GM12878 (cell line): ENCODE measurements around the gene SCN8A. TPM values are rescaled to one million over a fixed set of nuclear protein-coding genes. Genes with fewer than 3 reads are reported as not detected.

Experiments used
- ATAC-seq: fragments of 200-7000 bp; cut with Tn5 transposase; 3 replicates; pipeline ENCODE4 v1.9.1; 2020; ENCODE audit warnings: mild to moderate bottlenecking, moderate library complexity
- BruUV-seq: library from RNA; stranded (reverse); fragments of 400-500 nt; replicated peaks from 2 replicates; lab custom pipeline; 2021; lab: Mats Ljungman, UMichigan
- CTCF ChIA-PET: fragments of 300-600 bp; sonication (Branson Sonifier 250); formaldehyde crosslinking; extraction: SDS; loops from one replicate; lab custom pipeline; 2021; ENCODE audit warnings: inconsistent platforms; lab: Yijun Ruan, JAX
- POLR2A ChIA-PET: fragments of 350-600 bp; formaldehyde crosslinking; extraction: SDS; loops from one replicate; lab custom pipeline; 2021; ENCODE audit warnings: inconsistent platforms; lab: Charles Lee
- RAD21 ChIA-PET: fragments of 300-600 bp; sonication (Branson Sonifier 250); formaldehyde crosslinking; loops from one replicate; lab custom pipeline; 2023; ENCODE audit warnings: antibody characterized with exemption; ENCODE audit not compliant: unreplicated experiment; lab: Charles Lee
- SMC1A ChIA-PET: fragments of 300-600 bp; sonication (Branson Sonifier 250); formaldehyde crosslinking; loops from one replicate; lab custom pipeline; 2023; ENCODE audit not compliant: unreplicated experiment, uncharacterized antibody; lab: Charles Lee
- DNase-seq: peaks from one replicate; pipeline ENCODE4 v3.0.0-alpha.2; 2011; ENCODE audit warnings: low read depth, low spot score
- FAIRE-seq: peaks from 3 replicates; lab custom pipeline; 2011; peaks lifted over from hg19 to GRCh38; lab: Jason Lieb, UNC
- H2AFZ ChIP-seq: 2 replicates; pipeline ENCODE4 v1.6.0; 2011; ENCODE audit warnings: low read depth, low read length, control low read depth; ENCODE audit not compliant: control insufficient read depth
- H3K27ac ChIP-seq: 2 replicates; pipeline ENCODE4 v1.5.1; 2011; ENCODE audit warnings: control low read depth; ENCODE audit not compliant: control insufficient read depth, insufficient read depth
- H3K27me3 ChIP-seq, 2 experiments: replicated peaks in 1 of 2; 2 replicates each; pipeline versions ENCODE4 v1.6.0 to v1.6.1; 2011; ENCODE audit warnings: low read length in 1 of 2; ENCODE audit not compliant: control insufficient read depth in 2 of 2, insufficient read depth in 2 of 2
- H3K36me3 ChIP-seq, 2 experiments: 2 replicates each; pipeline ENCODE4 v1.5.1; 2011; ENCODE audit warnings: low read length in 1 of 2; ENCODE audit not compliant: control insufficient read depth in 2 of 2, insufficient read depth in 2 of 2
- H3K4me1 ChIP-seq: 2 replicates; pipeline ENCODE4 v1.6.1; 2011; ENCODE audit warnings: mild to moderate bottlenecking, low read length, moderate library complexity, mixed read lengths; ENCODE audit not compliant: control insufficient read depth, insufficient read depth
- H3K4me2 ChIP-seq: 2 replicates; pipeline ENCODE4 v1.6.0; 2011; ENCODE audit warnings: control low read depth; ENCODE audit not compliant: control insufficient read depth, insufficient read depth
- H3K4me3 ChIP-seq: fragments of 200-600 bp; sonication (generic); 2 replicates; pipeline ENCODE4 v1.5.1; 2016
- H3K79me2 ChIP-seq: 2 replicates; pipeline ENCODE4 v1.6.0; 2011; ENCODE audit warnings: low read length; ENCODE audit not compliant: control insufficient read depth, insufficient read depth
- H3K9ac ChIP-seq: 2 replicates; pipeline ENCODE4 v1.8.0; 2011; ENCODE audit warnings: low read length, control low read depth, mixed read lengths; ENCODE audit not compliant: control insufficient read depth, insufficient read depth
- H3K9me3 ChIP-seq: replicated peaks from 3 replicates; pipeline ENCODE4 v1.5.1; 2011; ENCODE audit warnings: mild to moderate bottlenecking, low read length; ENCODE audit not compliant: control insufficient read depth, insufficient read depth
- H4K20me1 ChIP-seq: 2 replicates; pipeline ENCODE4 v1.6.0; 2011; ENCODE audit not compliant: control insufficient read depth, insufficient read depth
- BACH1 ChIP-seq: fragments of 450-650 bp; IDR thresholded peaks from 2 replicates; pipeline ENCODE4 v1.6.1; 2017; ENCODE audit warnings: mild to moderate bottlenecking, borderline replicate concordance
- BRCA1 ChIP-seq: IDR thresholded peaks from 2 replicates; pipeline ENCODE4 v1.6.1; 2011; ENCODE audit warnings: low read depth, low read length, improper control_type of control experiment
- CBFB ChIP-seq: IDR thresholded peaks from 2 replicates; pipeline ENCODE4 v1.6.1; 2016; ENCODE audit warnings: antibody characterized with exemption, low read depth
- CHD2 ChIP-seq: IDR thresholded peaks from 2 replicates; pipeline ENCODE4 v1.6.1; 2011; ENCODE audit warnings: low read depth, low read length, improper control_type of control experiment, borderline replicate concordance
- DPF2 ChIP-seq: fragments of 450-650 bp; IDR thresholded peaks from 2 replicates; pipeline ENCODE4 v1.6.1; 2017; ENCODE audit warnings: mild to moderate bottlenecking
- EED ChIP-seq: sonication (generic); IDR thresholded peaks from 2 replicates; pipeline ENCODE4 v1.6.1; 2016; ENCODE audit warnings: antibody characterized with exemption, low read depth
- IRF4 ChIP-seq: IDR thresholded peaks from 2 replicates; pipeline ENCODE4 v1.6.1; 2011; ENCODE audit warnings: low read depth, low read length
- LARP7 ChIP-seq: fragments of 450-650 bp; IDR thresholded peaks from 2 replicates; pipeline ENCODE4 v1.6.1; 2017; ENCODE audit warnings: mild to moderate bottlenecking
- NRF1 ChIP-seq: conservative IDR thresholded peaks from 2 replicates; pipeline ENCODE4 v1.6.1; 2011; ENCODE audit warnings: mild to moderate bottlenecking, low read depth, low read length, improper control_type of control experiment
- RBBP5 ChIP-seq: fragments of 200-600 bp; sonication (generic); conservative IDR thresholded peaks from 2 replicates; pipeline ENCODE4 v1.6.1; 2016
- SREBF2 ChIP-seq: IDR thresholded peaks from 2 replicates; pipeline ENCODE4 v1.6.1; 2012; ENCODE audit warnings: mild to moderate bottlenecking, low read length
- ZNF384 ChIP-seq: IDR thresholded peaks from 2 replicates; pipeline ENCODE4 v1.6.1; 2012; ENCODE audit warnings: low read depth, mild to moderate bottlenecking, low read length, improper control_type of control experiment, borderline replicate concordance
- WGBS: methylation state at CpG from one replicate; pipeline ENCODE4 v1.1.6; 2016; ENCODE audit warnings: low lambda C conversion rate; ENCODE audit not compliant: insufficient replicate concordance, insufficient coverage; ENCODE audit errors: missing lambda C conversion rate; 5-methylcytosine and 5-hydroxymethylcytosine counted together
- in situ Hi-C: fragments of 300-500 bp; cut with MboI; formaldehyde crosslinking; loops from 9 replicates; pipeline ENCODE4 v1.14.3; 2018; ENCODE audit warnings: mixed read lengths
- intact Hi-C: fragments of 100-400 bp; cut with micrococcal nuclease; formaldehyde crosslinking; loops from one replicate; pipeline ENCODE4 v1.14.2; 2022; ENCODE audit not compliant: unreplicated experiment
- polyA plus RNA-seq, 11 experiments: library from polyadenylated mRNA; depleted of rRNA in 4 of 11; unstranded in 6 of 11; stranded (reverse) in 5 of 11; fragments of >200 nt; fragmentation: Nextera tagmentation in 4 of 11; fragmentation: Illumina TruSeq in 1 of 11; extraction: Ambion mirVana in 4 of 11; extraction: Trizol in 1 of 11; gene quantifications; 1 replicate in 1 of 11; 2 replicates in 10 of 11; pipeline versions ENCODE4 v1.2.1 to v1.2.3, GENCODE V29; 2011 to 2016; ENCODE audit warnings: inconsistent platforms in 2 of 11, missing spikeins in 2 of 11, low read depth in 1 of 11
- total RNA-seq, 4 experiments: library from RNA; depleted of rRNA in 3 of 4; stranded (reverse); fragments of >200 nt in 3 of 4; fragmentation: Illumina TruSeq in 1 of 4; extraction: Trizol in 1 of 4; gene quantifications; 2 replicates each; pipeline versions ENCODE4 v1.2.1 to v1.2.3, GENCODE V29; 2013 to 2021
- TF ChIP-seq, protein P1 (sequence below): fragments of 450-650 bp; IDR thresholded peaks from 2 replicates; pipeline ENCODE4 v1.6.1; 2018; ENCODE audit warnings: borderline replicate concordance, mild to moderate bottlenecking; ENCODE audit not compliant: partially characterized antibody
- TF ChIP-seq, protein P2 (sequence below): IDR thresholded peaks from 2 replicates; pipeline ENCODE4 v1.6.1; 2011; ENCODE audit warnings: borderline replicate concordance, low read depth, mild to moderate bottlenecking, moderate library complexity, low read length; ENCODE audit not compliant: insufficient read depth, poor library complexity, severe bottlenecking

Gene SCN8A
- total and polyA plus RNA-seq, 10 of the 15 experiments (the other 5 are each of a cell fraction or from before 2014, with no cell fraction given) = 0.02 to 0.23 (median 0.06) TPM; not detected in 2

DNA sequence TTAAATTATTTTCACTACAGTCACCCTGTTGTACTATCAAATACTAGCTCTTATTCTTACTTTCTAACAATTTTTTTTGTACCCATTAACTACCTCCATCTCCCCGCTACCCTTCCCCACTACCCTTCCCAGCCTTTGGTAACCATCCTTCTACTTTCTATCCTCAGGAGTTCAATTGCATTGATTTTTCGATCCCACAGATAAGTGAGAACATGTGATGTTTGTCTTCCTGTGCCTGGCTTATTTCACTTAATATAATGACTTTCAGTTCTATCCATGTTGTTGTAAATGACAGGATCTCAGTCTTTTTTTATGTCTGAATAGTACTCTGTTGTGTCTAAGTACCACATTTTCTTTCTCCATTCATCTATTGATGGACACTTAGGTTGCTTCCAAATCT is 139.7 kb downstream of the SCN8A start:
- FAIRE-seq (no peak), DNase-seq (no peak)
- no TSS peak for BruUV-seq
- no peak overlapping the region for H3K27ac ChIP-seq
- no peaks in the 10 kb centered on the region for H3K36me3 ChIP-seq
- H3K79me2 ChIP-seq = no peaks in the 10 kb centered on the region
- no peak overlapping the region for H3K4me3 ChIP-seq
- H3K4me1 ChIP-seq = no peaks in the 10 kb centered on the region
- POLR2A ChIA-PET = no interaction called here
- CTCF ChIA-PET = no interaction called here
- no peak overlapping the region for H3K9ac ChIP-seq
- in situ Hi-C loops = no loop called here
- no peaks in the 10 kb centered on the region; the same call in 2 of the 3 replicates for H3K9me3 ChIP-seq
- TF ChIP-seq LARP7 = no peak
- no peak for TF ChIP-seq CBFB
- no peak for TF ChIP-seq DPF2
- no peak for TF ChIP-seq BRCA1
- TF ChIP-seq, protein P1, sequence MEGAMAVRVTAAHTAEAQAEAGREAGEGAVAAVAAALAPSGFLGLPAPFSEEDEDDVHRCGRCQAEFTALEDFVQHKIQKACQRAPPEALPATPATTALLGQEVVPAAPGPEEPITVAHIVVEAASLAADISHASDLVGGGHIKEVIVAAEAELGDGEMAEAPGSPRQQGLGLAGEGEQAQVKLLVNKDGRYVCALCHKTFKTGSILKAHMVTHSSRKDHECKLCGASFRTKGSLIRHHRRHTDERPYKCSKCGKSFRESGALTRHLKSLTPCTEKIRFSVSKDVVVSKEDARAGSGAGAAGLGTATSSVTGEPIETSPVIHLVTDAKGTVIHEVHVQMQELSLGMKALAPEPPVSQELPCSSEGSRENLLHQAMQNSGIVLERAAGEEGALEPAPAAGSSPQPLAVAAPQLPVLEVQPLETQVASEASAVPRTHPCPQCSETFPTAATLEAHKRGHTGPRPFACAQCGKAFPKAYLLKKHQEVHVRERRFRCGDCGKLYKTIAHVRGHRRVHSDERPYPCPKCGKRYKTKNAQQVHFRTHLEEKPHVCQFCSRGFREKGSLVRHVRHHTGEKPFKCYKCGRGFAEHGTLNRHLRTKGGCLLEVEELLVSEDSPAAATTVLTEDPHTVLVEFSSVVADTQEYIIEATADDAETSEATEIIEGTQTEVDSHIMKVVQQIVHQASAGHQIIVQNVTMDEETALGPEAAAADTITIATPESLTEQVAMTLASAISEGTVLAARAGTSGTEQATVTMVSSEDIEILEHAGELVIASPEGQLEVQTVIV = no peak
- TF ChIP-seq CHD2 = no peak
- no peak for TF ChIP-seq NRF1
- no peak for TF ChIP-seq EED
- TF ChIP-seq SREBF2 = no peak
- TF ChIP-seq IRF4 = no peak
- TF ChIP-seq, protein P2, sequence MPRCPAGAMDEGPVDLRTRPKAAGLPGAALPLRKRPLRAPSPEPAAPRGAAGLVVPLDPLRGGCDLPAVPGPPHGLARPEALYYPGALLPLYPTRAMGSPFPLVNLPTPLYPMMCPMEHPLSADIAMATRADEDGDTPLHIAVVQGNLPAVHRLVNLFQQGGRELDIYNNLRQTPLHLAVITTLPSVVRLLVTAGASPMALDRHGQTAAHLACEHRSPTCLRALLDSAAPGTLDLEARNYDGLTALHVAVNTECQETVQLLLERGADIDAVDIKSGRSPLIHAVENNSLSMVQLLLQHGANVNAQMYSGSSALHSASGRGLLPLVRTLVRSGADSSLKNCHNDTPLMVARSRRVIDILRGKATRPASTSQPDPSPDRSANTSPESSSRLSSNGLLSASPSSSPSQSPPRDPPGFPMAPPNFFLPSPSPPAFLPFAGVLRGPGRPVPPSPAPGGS = no peak
- TF ChIP-seq BACH1 = no peak
- TF ChIP-seq RBBP5 = no peak
- no peak for TF ChIP-seq ZNF384
- TF ChIP-seq, all 136 proteins: peak for 0
- no peaks in the 10 kb centered on the region; a peak in 2 of 4 replicates for H3K27me3 ChIP-seq
- intact Hi-C loops = no loop called here
- RAD21 ChIA-PET = no interaction called here
- 15% methylated on average over 2 of the region's 2 CpGs for WGBS
- SMC1A ChIA-PET = no interaction called here
- H3K4me2 ChIP-seq = no peak overlapping the region
- H2AFZ ChIP-seq = no peak overlapping the region
- H4K20me1 ChIP-seq = no peaks in the 10 kb centered on the region
- no peak for ATAC-seq
